ENCODE results near the gene SLC34A3.

Gene SLC34A3

DNA sequence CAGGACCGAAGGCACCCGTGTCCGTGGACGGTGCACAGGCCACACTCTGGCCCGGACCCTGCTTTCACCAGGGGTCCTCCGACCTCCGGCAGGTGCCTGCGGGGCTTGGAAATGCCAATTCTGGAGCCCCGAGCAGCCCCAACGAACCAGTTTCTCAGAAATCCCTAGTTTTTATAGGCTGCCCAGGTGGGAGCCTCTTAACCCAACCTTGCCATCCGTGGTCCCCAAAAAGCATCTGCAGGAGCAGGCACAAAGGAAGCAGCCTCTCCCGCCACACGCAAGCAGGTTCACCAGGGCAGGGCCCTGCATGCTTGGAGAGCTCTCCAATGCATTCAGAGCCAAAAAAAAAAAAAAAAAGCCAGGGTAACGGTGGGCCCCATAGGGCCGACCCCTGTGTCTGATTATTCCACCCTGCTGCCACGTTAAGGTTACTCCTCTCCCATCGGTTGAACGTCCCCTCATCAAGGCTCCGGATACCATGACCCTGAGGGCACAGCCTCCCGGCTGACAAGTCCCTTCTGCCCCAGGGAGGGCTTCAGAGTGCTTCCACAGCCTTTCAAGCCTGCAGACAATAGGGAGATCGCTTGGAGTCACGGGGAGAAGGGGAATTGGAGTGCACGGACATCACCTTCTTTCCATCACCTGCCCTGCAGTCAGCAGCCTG is 29.4 kb upstream of the SLC34A3 start:
- ChIA-PET POLR2A (interaction anchor here (0.9 to 2.0 kb wide), 13 partner anchors 11 to 72 kb away, joined by 3 to 16 read pairs (median 5); partner anchors contain the start of genes ANAPC2, RNF224, SSNA1 and TUBB4B), CTCF (interaction anchor here (0.7 kb wide), 1 partner anchor 35 kb away, joined by 3 read pairs; no protein-coding TSS in a partner anchor)
- no peak for DNase-seq (ENCODE audit: extremely low spot score)
- TF ChIP-seq ARNT (IDR thresholded peaks at IDR 0.05) (no peak), LEF1 (IDR thresholded peaks at IDR 0.05; ENCODE audit: borderline replicate concordance) (no peak)

DNA sequence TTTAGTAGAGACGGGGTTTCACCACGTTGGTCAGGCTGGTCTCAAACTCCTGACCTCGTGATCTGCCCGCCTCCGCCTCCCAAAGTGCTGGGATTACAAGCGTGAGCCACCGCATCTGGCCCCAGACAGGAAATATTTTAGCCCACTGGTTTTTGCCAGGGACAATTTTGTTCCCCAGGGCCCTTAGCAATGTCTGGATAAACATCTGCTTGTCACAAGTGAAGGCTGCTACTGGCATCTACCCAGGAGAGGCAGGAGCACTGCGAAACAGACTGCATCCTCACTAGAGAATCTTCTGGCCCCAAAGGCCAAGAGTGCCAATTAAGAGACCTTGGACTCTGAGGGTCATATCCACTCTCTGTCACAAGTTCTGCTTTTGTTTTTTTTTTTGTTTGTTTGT is 27.7 kb upstream of the SLC34A3 start:
- CTCF ChIA-PET: interaction anchor here (0.6 kb wide), 1 partner anchor 26 kb away, joined by 3 read pairs; no protein-coding TSS in a partner anchor
- POLR2A ChIA-PET: interaction anchor here (0.7 to 2.0 kb wide), 2 partner anchors 13 to 53 kb away, joined by 3 to 6 read pairs; no protein-coding TSS in a partner anchor
- TF ChIP-seq CTBP1 (IDR thresholded peaks at IDR 0.05; ENCODE audit: borderline replicate concordance) (no peak), ZNF384 (IDR thresholded peaks at IDR 0.05) (no peak), NFRKB (IDR thresholded peaks at IDR 0.05) (no peak), FOXA1 (IDR thresholded peaks at IDR 0.05) (no peak), FOXM1 (IDR thresholded peaks at IDR 0.05; ENCODE audit: borderline replicate concordance) (no peak), LEF1 (IDR thresholded peaks at IDR 0.05; ENCODE audit: borderline replicate concordance) (no peak), ARNT (IDR thresholded peaks at IDR 0.05) (no peak), FOXK2 (IDR thresholded peaks at IDR 0.05) (no peak)
- DNase-seq (ENCODE audit: extremely low spot score): no peak

- CTCF ChIA-PET: no interaction called here
- POLR2A ChIA-PET: interaction anchor here (0.6 to 2.3 kb wide), 11 partner anchors 9 to 75 kb away, joined by 3 to 16 read pairs (median 5); partner anchors contain the start of genes ANAPC2, RNF208, SSNA1 and TUBB4B
- TF ChIP-seq ARNT (IDR thresholded peaks at IDR 0.05): no peak
- TF ChIP-seq FOXA1 (IDR thresholded peaks at IDR 0.05): no peak
- TF ChIP-seq ZNF384 (IDR thresholded peaks at IDR 0.05): no peak
- TF ChIP-seq L3MBTL2 (conservative IDR thresholded peaks at IDR 0.05): no peak
- no peak for TF ChIP-seq TARDBP (IDR thresholded peaks at IDR 0.05)
- no peak for TF ChIP-seq SUZ12 (IDR thresholded peaks at IDR 0.05)
- no peak for TF ChIP-seq HDGF (IDR thresholded peaks at IDR 0.05; ENCODE audit: borderline replicate concordance)
- no peak for TF ChIP-seq FOXM1 (IDR thresholded peaks at IDR 0.05; ENCODE audit: borderline replicate concordance)
- DNase-seq (ENCODE audit: extremely low spot score): no peak
These were observed 26.0 kb upstream of the SLC34A3 start for GRCh38 chr9:137204731-137205125.

DNA sequence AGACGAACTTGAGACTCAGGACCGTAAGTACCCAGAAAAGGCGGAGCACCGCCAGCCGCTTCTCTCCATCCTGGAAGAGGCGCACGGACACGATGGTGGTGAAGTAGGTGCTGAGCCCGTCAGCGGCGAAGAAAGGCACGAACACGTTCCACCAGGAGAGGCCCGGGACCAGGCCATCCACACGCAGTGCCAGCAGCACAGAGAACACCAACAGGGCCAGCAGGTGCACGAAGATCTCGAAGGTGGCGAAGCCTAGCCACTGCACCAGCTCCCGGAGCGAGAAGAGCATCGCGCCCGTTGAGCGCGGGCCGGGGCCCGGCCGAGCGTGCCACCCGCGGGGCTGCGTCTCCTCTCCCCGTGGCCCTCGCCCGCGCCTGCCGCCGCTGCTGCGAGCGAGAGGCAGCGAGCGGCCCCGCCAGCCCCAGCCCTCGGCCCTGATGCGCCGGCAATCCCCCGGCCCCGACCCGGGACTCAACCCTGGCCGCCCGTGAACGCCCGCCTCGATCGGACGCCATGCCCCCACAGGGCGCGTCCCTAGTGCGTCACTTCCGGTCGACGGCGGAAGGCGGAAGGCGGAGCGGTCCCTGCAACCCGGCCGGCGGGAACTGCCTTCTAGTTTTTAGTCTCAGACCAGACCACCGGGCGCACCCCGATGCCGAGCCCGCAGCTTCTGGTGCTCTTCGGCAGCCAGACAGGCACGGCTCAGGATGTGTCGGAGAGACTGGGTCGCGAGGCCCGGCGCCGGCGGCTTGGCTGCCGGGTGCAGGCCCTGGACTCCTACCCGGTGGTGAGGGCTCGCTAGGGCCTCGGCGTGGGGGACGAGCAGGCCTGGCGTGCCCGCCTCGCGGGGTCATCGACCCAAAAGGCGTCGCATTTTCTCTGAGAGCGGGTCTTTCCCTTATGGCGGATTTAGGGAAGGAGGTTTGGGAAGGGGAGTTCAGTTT is 25.3 kb upstream of the SLC34A3 start, which contains the start of the genes NDOR1 and TMEM203:
NDOR1 (plus strand) TSS at position 575 of the 944 bp plus-strand sequence; CDS start at position 653, 78 bp downstream.
TMEM203 (minus strand) TSS at position 523 of the 944 bp plus-strand sequence; CDS start at position 289, 234 bp downstream.
- no peak for TF ChIP-seq FOXA1 (IDR thresholded peaks at IDR 0.05)
- TF ChIP-seq SUZ12 (IDR thresholded peaks at IDR 0.05): no peak
- TF ChIP-seq PKNOX1 (IDR thresholded peaks at IDR 0.05): no peak
- peak; percentile 49 for TF ChIP-seq ELF4 (IDR thresholded peaks at IDR 0.05)
- peak; percentile 53 for TF ChIP-seq L3MBTL2 (conservative IDR thresholded peaks at IDR 0.05)
- no peak for TF ChIP-seq LEF1 (IDR thresholded peaks at IDR 0.05; ENCODE audit: borderline replicate concordance)
- TF ChIP-seq FOXK2 (IDR thresholded peaks at IDR 0.05): no peak
- CTCF ChIA-PET: no interaction called here
- POLR2A ChIA-PET: interaction anchor here (0.6 to 2.3 kb wide), 11 partner anchors 10 to 75 kb away, joined by 3 to 16 read pairs (median 5); partner anchors contain the start of genes ANAPC2, RNF208, SSNA1 and TUBB4B
- DNase-seq (ENCODE audit: extremely low spot score): peak; percentile 94

GRCh38 chr9:137206602-137207001 is 24.1 kb upstream of the SLC34A3 start:
- DNase-seq (ENCODE audit: extremely low spot score): no peak
- ChIA-PET POLR2A (interaction anchor here (1.0 to 1.9 kb wide), 4 partner anchors 10 to 77 kb away, joined by 3 to 6 read pairs (median 4); no protein-coding TSS in a partner anchor), CTCF (interaction anchor here (0.6 kb wide), 1 partner anchor 145 kb away, joined by 4 read pairs; no protein-coding TSS in a partner anchor)
- TF ChIP-seq SUZ12 (IDR thresholded peaks at IDR 0.05) (no peak), CTBP1 (IDR thresholded peaks at IDR 0.05; ENCODE audit: borderline replicate concordance) (no peak), ELF4 (IDR thresholded peaks at IDR 0.05) (no peak), FOXM1 (IDR thresholded peaks at IDR 0.05; ENCODE audit: borderline replicate concordance) (no peak), ARNT (IDR thresholded peaks at IDR 0.05) (no peak)

GRCh38 chr9:137211532-137211931 is 19.2 kb upstream of the SLC34A3 start:
- TF ChIP-seq ELF4 (IDR thresholded peaks at IDR 0.05) (no peak), HDGF (IDR thresholded peaks at IDR 0.05; ENCODE audit: borderline replicate concordance) (no peak), SUZ12 (IDR thresholded peaks at IDR 0.05) (no peak), TARDBP (IDR thresholded peaks at IDR 0.05) (no peak), PKNOX1 (IDR thresholded peaks at IDR 0.05) (no peak), ARNT (IDR thresholded peaks at IDR 0.05) (no peak), FOXM1 (IDR thresholded peaks at IDR 0.05; ENCODE audit: borderline replicate concordance) (no peak), LEF1 (IDR thresholded peaks at IDR 0.05; ENCODE audit: borderline replicate concordance) (no peak), BHLHE40 (IDR thresholded peaks at IDR 0.05; ENCODE audit: borderline replicate concordance) (no peak), ZNF384 (IDR thresholded peaks at IDR 0.05) (no peak)
- ChIA-PET POLR2A (interaction anchor here (0.6 to 1.1 kb wide), 2 partner anchors 9 to 11 kb away, joined by 3 to 5 read pairs; partner anchors contain the start of gene RNF208), CTCF (no interaction called here)
- DNase-seq (ENCODE audit: extremely low spot score): no peak
